Measurements from ENCODE around the gene S1PR2.

DNA sequence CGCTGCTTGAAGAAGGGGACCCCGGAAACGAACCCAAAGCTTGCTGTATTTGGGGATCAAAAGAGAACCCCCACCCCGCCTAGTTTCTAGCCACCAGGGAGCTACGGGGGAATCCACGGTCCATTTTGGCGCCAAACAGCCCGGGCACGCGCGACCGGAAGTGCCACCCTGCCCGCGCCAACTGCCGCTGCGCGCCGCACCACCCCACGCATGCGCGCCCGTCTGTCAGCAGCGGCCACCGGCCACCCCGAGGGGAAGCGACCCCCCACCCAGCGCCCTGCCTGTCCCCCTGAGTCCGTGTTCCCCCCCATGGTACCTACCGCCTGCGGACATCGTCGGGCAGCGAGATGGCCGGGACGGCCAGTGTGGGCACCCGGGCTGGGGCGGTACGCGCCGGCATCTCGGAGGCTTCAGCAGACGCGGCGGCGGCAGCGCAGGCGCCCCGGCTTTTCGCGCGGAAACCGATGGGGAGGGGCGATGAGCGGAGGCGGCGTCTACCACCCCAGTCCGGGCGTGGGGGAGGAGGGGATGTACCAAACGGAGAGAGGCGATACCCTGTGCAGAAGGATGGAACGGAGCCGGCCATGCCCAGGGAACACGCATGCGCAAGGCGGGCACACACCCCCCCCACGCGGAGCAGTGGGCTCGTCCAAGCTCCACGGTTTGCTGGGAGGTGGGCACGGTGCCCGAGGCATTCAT lies 36.5 kb downstream of the S1PR2 start, which contains the start of gene DNMT1:
- TF ChIP-seq FOS (IDR thresholded peaks at IDR 0.05; ENCODE audit: borderline replicate concordance, insufficient read depth, low read length) = no peak
- TF ChIP-seq EZH2 (IDR thresholded peaks at IDR 0.05; ENCODE audit: borderline replicate concordance, low read depth, low read length, severe bottlenecking) = no peak
- TF ChIP-seq, protein P1, sequence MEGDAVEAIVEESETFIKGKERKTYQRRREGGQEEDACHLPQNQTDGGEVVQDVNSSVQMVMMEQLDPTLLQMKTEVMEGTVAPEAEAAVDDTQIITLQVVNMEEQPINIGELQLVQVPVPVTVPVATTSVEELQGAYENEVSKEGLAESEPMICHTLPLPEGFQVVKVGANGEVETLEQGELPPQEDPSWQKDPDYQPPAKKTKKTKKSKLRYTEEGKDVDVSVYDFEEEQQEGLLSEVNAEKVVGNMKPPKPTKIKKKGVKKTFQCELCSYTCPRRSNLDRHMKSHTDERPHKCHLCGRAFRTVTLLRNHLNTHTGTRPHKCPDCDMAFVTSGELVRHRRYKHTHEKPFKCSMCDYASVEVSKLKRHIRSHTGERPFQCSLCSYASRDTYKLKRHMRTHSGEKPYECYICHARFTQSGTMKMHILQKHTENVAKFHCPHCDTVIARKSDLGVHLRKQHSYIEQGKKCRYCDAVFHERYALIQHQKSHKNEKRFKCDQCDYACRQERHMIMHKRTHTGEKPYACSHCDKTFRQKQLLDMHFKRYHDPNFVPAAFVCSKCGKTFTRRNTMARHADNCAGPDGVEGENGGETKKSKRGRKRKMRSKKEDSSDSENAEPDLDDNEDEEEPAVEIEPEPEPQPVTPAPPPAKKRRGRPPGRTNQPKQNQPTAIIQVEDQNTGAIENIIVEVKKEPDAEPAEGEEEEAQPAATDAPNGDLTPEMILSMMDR (IDR thresholded peaks at IDR 0.05; ENCODE audit: extremely low read depth in 1 of 2, insufficient read depth in 1 of 2, low read depth in 1 of 2, low read length in 2 of 2) = no peak
- peak; percentile 94 for TF ChIP-seq POLR2A (IDR thresholded peaks at IDR 0.05; ENCODE audit: low read depth, low read length)
- TF ChIP-seq GATA2 (IDR thresholded peaks at IDR 0.05; ENCODE audit: insufficient read depth, insufficient read length, low read depth, low read length) = no peak
- TF ChIP-seq JUN (IDR thresholded peaks at IDR 0.05; ENCODE audit: borderline replicate concordance, insufficient read depth, insufficient read length, low read depth) = no peak
